ENCODE measurements around the gene SLC7A14.

The SLC7A14 gene

DNA sequence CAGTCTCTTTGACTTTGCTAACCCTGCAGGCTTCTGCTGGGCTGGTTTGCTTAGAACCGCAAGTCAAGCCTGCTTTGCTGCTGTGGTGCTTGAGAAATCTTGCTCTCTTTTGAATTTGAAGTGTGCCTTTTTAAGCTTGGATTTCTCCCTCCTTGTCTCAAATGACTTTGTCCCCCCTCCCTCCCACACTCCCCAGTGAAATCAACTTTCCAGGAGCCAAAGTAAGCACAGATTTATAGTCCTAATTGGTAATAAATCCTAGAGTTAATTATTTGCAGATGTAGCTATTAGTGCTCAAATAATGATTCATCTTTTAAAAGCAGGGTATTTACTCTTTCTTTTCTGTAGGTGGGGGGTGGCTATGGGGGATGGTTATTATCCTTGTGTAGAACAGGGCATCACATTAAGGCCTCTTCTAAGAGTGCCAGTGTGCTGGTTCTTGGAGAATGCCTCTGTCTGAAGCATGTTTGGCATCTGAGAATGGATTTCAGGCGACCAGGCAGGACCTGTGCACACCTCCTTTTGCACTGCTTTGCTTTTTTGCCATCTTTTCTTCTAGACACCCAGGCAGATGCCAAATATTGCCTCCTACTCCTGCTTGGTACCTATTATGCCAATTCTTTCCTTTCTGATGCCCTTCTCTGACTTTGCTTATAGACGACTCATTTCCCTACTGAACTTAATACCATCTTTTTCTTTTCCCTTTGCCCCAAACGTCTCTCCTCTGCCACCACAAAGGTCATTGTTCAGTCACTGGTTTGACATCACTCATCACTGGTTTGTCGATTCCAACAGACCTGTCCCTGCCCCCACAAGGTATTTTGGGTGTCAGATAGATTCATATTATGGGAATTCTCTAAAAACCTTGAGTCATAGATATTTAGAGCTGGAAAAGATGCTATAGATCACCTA lies 116.5 kb downstream of the SLC7A14 start:
- no peak for DNase-seq

- DNase-seq = no peak
Observed at GRCh38 chr3:170467571-170468147, 118.2 kb downstream of the SLC7A14 start.

- no peak for DNase-seq
Observed at GRCh38 chr3:170467007-170467406, 118.9 kb downstream of the SLC7A14 start.

GRCh38 chr3:170465955-170466354 lies 119.9 kb downstream of the SLC7A14 start:
- DNase-seq = no peak

DNA sequence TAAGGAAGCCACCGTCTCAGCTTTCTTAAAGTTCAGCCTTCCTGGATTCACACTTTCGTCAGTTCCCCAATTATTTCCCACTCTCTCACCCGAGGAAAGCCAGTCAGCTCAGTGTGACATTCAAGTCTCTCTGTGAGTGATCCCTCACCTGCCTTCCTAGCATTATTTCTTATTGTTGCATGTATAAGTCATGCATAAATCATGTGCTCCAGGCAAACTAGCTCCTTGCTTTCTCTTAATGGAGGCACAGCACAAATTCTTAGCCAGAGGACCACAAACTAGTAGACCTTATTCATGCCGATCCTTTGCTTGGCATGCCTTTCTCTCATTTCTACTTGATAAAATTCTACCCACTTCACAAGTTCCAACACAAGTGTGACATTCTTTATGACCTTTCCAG lies 122.9 kb downstream of the SLC7A14 start:
- DNase-seq = no peak

DNA sequence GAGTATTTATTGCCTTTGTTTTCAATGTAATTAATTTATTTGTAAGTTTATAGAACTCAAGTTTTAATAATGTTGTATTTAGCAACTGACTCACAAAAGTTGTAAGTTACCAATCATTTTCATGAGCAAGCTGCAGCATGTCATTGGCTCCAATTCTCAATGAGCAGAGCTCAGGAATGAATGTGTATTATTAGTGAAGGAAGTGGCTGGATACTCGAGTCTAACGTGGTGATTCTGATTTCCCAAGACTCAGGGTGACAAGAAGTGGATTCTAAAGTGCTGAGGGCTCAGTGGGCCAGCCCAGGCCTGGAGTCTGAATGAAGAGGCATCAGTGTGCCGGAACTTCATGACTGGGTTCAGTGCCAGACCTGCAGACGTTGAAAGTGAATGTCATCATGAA lies 127.6 kb downstream of the SLC7A14 start:
- no peak for DNase-seq

GRCh38 chr3:170454509-170454908 lies 131.4 kb downstream of the SLC7A14 start:
- no peak for DNase-seq

GRCh38 chr3:170450039-170450438 lies 135.8 kb downstream of the SLC7A14 start:
- no peak for DNase-seq

DNA sequence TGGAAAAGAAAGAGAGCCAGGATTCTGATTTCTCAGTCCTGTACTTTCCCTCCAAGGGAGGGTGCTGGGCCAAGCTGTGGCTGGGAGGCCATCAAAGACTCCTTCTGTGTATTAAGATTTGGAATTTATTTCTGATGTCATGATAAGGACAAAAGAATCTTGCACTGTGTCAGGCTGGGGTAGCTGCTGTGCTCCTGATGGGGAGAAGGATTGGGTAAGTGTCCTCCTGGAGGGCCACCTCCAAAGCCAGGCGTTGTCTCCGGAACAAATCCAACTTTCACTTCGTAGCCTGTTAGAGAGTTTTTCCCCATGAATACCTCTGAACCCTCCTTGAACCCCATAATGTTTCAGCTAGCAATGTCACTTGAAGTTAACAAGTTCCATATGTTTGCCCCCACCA lies 137.3 kb downstream of the SLC7A14 start:
- no peak for DNase-seq

- DNase-seq = no peak
Observed at GRCh38 chr3:170443457-170443856, 142.4 kb downstream of the SLC7A14 start.

GRCh38 chr3:170442947-170443346 lies 142.9 kb downstream of the SLC7A14 start:
- DNase-seq = no peak

DNA sequence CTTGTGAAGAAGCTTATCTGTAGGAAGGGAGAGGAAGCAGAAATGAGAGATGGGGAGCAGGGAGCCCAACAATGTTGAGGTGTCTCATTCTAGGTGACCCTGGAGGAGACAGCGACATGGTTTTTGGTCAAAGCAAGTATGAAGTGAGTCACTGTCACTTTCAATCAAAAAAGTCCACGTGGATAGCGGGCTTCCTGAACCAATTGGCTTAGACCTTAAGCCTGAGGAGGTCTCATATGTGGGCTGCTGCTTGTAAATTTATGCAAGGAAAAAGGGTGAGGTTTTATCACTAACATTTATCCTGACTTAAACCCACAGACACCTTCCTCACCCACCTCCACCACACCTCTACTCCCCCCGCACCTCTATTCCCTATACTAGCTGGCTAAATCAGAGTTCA lies 144.5 kb downstream of the SLC7A14 start:
- no peak for DNase-seq

GRCh38 chr3:170440344-170440743 lies 145.5 kb downstream of the SLC7A14 start:
- DNase-seq = no peak

DNA sequence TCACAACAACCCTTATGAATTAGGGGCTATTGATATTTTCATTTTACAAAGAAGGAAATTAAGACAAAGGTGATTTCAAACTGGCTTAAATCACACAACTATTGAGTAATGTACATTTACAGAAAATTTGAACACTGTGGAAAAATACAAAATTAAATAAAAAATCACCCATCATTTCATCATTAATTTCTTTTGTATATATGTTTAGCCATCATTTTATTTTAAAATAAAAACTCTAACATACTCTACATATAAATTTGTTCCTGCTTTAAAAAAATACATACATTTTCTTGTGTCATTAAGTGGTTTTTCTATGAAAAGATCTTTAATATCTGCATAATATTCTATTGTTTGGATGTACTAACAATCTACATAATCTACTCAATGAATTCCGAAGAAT lies 147.0 kb downstream of the SLC7A14 start:
- DNase-seq = no peak

DNA sequence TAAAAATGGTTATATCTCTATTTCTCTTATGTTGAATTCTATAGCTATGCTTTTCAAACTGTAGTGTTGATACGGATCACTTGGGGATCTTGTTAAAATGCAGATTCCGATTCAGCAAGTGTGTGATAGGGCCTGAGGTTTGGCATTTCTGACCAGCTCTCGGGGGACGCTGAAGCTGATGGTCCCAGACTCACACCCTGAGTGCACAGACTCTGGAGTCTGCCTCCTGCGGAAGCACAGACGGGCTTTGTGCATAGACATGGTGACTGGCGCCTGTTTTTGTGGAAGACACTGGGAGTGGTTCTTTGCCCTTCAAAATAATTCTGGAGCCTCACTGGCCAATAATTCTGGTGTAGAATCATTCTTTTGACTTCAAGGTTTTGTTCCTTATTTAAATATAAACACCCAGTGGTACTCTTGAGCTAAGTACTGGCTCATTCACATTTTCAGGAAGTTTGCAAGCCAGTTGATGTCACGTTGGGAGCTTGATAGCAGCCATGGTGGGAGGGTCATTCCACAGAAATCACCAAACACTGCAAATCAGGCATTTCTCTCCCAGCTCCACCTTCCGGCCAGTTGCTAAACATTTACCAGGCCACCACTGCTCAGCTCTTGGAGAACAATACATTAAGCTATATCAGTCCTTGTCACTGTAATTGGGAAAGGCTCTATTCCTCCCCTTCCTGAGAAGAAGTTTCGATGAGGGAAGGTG lies 148.0 kb downstream of the SLC7A14 start:
- DNase-seq = no peak

GRCh38 chr3:170437176-170437575 lies 148.7 kb downstream of the SLC7A14 start:
- DNase-seq = no peak

GRCh38 chr3:170436697-170437096 lies 149.2 kb downstream of the SLC7A14 start:
- DNase-seq = no peak

DNA sequence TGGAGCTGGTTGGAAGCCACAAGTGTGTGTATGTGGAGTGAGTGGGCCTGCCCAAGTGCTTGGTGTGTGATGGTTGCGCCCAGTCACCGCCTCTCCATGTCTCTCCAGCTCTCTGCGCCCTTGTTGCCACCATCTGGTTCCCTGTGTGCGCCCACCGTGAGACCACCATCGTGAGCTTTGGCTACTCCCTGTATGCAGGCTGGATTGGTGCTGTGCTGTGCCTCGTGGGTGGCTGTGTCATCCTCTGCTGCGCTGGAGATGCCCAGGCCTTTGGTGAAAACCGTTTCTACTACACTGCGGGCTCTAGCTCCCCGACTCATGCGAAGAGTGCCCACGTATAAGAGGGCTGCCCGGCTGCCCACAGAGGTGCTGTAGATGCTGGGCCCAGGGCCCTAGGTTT lies 153.5 kb downstream of the SLC7A14 start:
- no peak for DNase-seq

DNA sequence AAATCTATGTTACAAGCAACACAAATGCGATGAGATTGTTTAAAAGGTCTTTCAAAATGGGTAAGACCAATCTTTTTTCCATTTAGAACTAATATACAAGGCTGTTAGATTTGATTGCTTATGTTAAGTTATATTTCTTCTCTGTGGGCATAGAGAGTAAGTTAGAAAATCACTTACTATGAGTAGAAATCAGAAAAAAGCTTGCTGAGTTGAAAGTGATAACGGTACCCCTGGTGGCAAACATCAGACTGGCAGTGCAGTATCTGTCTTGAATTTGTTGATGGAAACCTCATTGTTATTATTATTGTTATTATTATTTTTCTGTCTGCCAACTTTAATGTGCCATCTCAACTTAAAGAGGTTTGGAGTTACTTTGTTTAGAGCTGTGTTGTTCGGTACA lies 154.8 kb downstream of the SLC7A14 start:
- DNase-seq = no peak

DNA sequence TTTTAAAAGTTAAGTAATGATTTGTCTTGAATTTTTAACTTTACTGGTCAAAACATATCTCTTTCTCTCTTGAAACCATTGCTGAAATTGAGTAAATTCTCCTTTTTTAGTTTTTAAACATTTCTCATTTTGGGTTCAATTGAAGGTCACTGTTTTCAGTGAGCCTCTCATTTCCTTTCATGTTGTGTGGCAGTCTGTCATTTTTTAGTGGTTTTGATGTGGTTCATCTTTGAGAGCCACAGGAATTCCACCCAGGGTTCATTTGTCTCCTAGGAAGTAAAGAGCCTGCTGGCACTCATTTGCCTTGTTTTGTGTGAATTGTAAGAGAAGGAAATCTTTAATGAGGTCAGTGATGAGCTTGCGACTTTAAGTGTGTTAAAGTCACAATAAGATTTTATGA lies 156.8 kb downstream of the SLC7A14 start:
- no peak for DNase-seq

GRCh38 chr3:170428095-170428494 lies 157.8 kb downstream of the SLC7A14 start:
- no peak for DNase-seq

- DNase-seq = no peak
Observed at GRCh38 chr3:170426240-170426797, 159.6 kb downstream of the SLC7A14 start.

GRCh38 chr3:170425491-170426239 lies 160.2 kb downstream of the SLC7A14 start:
- DNase-seq = no peak

All from suppressor macrophage (primary cell).